ENCODE data around the gene HOXC6.
A peak's percentile ranks its signal among the peaks of the same experiment; 100 is the strongest.

Gene HOXC6

GRCh38 chr12:54028314-54029201, at the start of gene HOXC6:
Gene HOXC6 (plus strand): TSS chr12:54028440. CDS start chr12:54028522, 82 bp downstream.
- no peak for DNase-seq

- DNase-seq = no peak
Observed at GRCh38 chr12:53978477-53979356, 49.5 kb upstream of the HOXC6 start.

- no peak for DNase-seq
Observed at GRCh38 chr12:53980104-53980801, 48.0 kb upstream of the HOXC6 start.

GRCh38 chr12:53980802-53981496, 47.3 kb upstream of the HOXC6 start:
- no peak for DNase-seq

GRCh38 chr12:53981634-53982565, 46.3 kb upstream of the HOXC6 start:
- no peak for DNase-seq

- DNase-seq = no peak
Observed at GRCh38 chr12:53982648-53983567, 45.3 kb upstream of the HOXC6 start.

- DNase-seq = no peak
Observed at GRCh38 chr12:53983568-53983949, 44.7 kb upstream of the HOXC6 start.

GRCh38 chr12:53983950-53984572, 44.2 kb upstream of the HOXC6 start:
- no peak for DNase-seq

GRCh38 chr12:53984901-53985691, 43.1 kb upstream of the HOXC6 start, which contains the start of gene HOXC10:
Gene HOXC10 (plus strand): TSS chr12:53985146. CDS start chr12:53985260, 114 bp downstream.
- peak; percentile 58 for DNase-seq

GRCh38 chr12:53985692-53985993, 42.6 kb upstream of the HOXC6 start:
- DNase-seq = no peak

- no peak for DNase-seq
Observed at GRCh38 chr12:53985994-53986685, 42.1 kb upstream of the HOXC6 start.

GRCh38 chr12:53986686-53987483, 41.4 kb upstream of the HOXC6 start:
- no peak for DNase-seq

- no peak for DNase-seq
Observed at GRCh38 chr12:53987787-53988230, 40.4 kb upstream of the HOXC6 start.

- no peak for DNase-seq
Observed at GRCh38 chr12:53988541-53989226, 39.6 kb upstream of the HOXC6 start.

GRCh38 chr12:53989227-53990113, 38.8 kb upstream of the HOXC6 start:
- DNase-seq = no peak
